H1 (cell line): Measurements from ENCODE around the gene RBP3.

ENCODE experiments used
- BACH1 ChIP-seq: IDR thresholded peaks from 2 replicates; pipeline ENCODE4 v1.6.1; 2012; ENCODE audit warnings: low read length, improper control_type of control experiment
- CREB1 ChIP-seq: IDR thresholded peaks from 2 replicates; pipeline ENCODE4 v1.6.1; 2012; ENCODE audit warnings: inconsistent platforms
- EP300 ChIP-seq, 2 experiments: IDR thresholded peaks; 1 replicate in 1 of 2; 2 replicates in 1 of 2; pipeline ENCODE4 v1.6.1; 2011 to 2012; ENCODE audit warnings: low read depth in 2 of 2, low read length in 2 of 2, mild to moderate bottlenecking in 2 of 2, borderline replicate concordance in 1 of 2, inconsistent platforms in 1 of 2, moderate library complexity in 1 of 2
- EZH2 ChIP-seq: fragments of 200-600 bp; sonication (generic); IDR thresholded peaks from 2 replicates; pipeline ENCODE4 v1.7.1; 2012; ENCODE audit warnings: low read depth, mild to moderate bottlenecking, moderate library complexity, low read length, inconsistent platforms; ENCODE audit not compliant: severe bottlenecking
- GABPA ChIP-seq: IDR thresholded peaks from 2 replicates; pipeline ENCODE4 v1.6.1; 2011; ENCODE audit warnings: mild to moderate bottlenecking, low read length, moderate library complexity, borderline replicate concordance; ENCODE audit not compliant: insufficient read depth
- KDM4A ChIP-seq: IDR thresholded peaks from one replicate; pipeline ENCODE4 v1.7.1; 2012; ENCODE audit warnings: low read depth, mild to moderate bottlenecking, moderate library complexity, low read length, inconsistent platforms; ENCODE audit not compliant: severe bottlenecking
- RAD21 ChIP-seq, 2 experiments: IDR thresholded peaks in 1 of 2; conservative IDR thresholded peaks in 1 of 2; 2 replicates each; pipeline ENCODE4 v1.6.1; 2011; ENCODE audit warnings: low read depth in 2 of 2, low read length in 2 of 2, improper control_type of control experiment in 1 of 2, inconsistent platforms in 1 of 2, mild to moderate bottlenecking in 1 of 2, moderate library complexity in 1 of 2
- TF ChIP-seq, protein P1 (sequence below), 3 experiments: IDR thresholded peaks; 1 replicate in 2 of 3; 2 replicates in 1 of 3; pipeline versions ENCODE4 v1.5.1 to v1.6.1; 2011; ENCODE audit warnings: low read length in 3 of 3, mild to moderate bottlenecking in 3 of 3, inconsistent platforms in 2 of 3, low read depth in 1 of 3, moderate library complexity in 1 of 3; ENCODE audit not compliant: insufficient read depth in 1 of 3; ENCODE audit errors: control extremely low read depth in 1 of 3
- TF ChIP-seq, protein P2 (sequence below): IDR thresholded peaks from 2 replicates; pipeline ENCODE4 v1.6.1; 2012; ENCODE audit warnings: inconsistent platforms

DNA sequence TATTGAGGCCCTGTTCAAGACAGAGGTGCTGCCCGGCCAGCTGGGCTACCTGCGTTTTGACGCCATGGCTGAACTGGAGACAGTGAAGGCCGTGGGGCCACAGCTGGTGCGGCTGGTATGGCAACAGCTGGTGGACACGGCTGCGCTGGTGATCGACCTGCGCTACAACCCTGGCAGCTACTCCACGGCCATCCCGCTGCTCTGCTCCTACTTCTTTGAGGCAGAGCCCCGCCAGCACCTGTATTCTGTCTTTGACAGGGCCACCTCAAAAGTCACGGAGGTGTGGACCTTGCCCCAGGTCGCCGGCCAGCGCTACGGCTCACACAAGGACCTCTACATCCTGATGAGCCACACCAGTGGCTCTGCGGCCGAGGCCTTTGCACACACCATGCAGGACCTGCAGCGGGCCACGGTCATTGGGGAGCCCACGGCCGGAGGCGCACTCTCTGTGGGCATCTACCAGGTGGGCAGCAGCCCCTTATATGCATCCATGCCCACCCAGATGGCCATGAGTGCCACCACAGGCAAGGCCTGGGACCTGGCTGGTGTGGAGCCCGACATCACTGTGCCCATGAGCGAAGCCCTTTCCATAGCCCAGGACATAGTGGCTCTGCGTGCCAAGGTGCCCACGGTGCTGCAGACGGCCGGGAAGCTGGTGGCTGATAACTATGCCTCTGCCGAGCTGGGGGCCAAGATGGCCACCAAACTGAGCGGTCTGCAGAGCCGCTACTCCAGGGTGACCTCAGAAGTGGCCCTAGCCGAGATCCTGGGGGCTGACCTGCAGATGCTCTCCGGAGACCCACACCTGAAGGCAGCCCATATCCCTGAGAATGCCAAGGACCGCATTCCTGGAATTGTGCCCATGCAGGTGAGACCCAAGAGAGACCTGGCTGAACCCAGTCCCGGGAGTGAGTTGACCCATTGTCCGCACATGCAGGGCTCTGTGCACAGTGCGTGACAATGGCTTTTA, 2.8 kb downstream of the RBP3 start:
- TF ChIP-seq EZH2 (no peak), RAD21 (IDR thresholded peaks at IDR 0.05 in 1 of 2, conservative IDR thresholded peaks at IDR 0.05 in 1 of 2; ENCODE audit: low read depth in 2 of 2, low read length in 2 of 2) (no peak), GABPA (no peak), KDM4A (no peak), EP300 (IDR thresholded peaks at IDR 0.05; ENCODE audit: borderline replicate concordance in 1 of 2, low read depth in 2 of 2, low read length in 2 of 2) (no peak), BACH1 (no peak), CREB1 (no peak)
- TF ChIP-seq, protein P1, sequence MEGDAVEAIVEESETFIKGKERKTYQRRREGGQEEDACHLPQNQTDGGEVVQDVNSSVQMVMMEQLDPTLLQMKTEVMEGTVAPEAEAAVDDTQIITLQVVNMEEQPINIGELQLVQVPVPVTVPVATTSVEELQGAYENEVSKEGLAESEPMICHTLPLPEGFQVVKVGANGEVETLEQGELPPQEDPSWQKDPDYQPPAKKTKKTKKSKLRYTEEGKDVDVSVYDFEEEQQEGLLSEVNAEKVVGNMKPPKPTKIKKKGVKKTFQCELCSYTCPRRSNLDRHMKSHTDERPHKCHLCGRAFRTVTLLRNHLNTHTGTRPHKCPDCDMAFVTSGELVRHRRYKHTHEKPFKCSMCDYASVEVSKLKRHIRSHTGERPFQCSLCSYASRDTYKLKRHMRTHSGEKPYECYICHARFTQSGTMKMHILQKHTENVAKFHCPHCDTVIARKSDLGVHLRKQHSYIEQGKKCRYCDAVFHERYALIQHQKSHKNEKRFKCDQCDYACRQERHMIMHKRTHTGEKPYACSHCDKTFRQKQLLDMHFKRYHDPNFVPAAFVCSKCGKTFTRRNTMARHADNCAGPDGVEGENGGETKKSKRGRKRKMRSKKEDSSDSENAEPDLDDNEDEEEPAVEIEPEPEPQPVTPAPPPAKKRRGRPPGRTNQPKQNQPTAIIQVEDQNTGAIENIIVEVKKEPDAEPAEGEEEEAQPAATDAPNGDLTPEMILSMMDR (IDR thresholded peaks at IDR 0.05; ENCODE audit: control extremely low read depth in 1 of 3, insufficient read depth in 1 of 3, low read depth in 1 of 3, low read length in 3 of 3) = no peak
- TF ChIP-seq, protein P2, sequence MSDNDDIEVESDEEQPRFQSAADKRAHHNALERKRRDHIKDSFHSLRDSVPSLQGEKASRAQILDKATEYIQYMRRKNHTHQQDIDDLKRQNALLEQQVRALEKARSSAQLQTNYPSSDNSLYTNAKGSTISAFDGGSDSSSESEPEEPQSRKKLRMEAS = no peak
